Smooth muscle cell (in vitro differentiated cells): Measurements from ENCODE around the gene PPM1F. TPM values are rescaled to one million over a fixed set of nuclear protein-coding genes. Genes with fewer than 3 reads are reported as not detected.

Source experiments
- DNase-seq: peaks from one replicate; lab custom pipeline; 2025; ENCODE audit not compliant: unreplicated experiment; lab: John Stamatoyannopoulos, UW
- H2AFZ ChIP-seq: fragments of 200-600 bp; sonication (generic); 2 replicates; pipeline ENCODE4 v1.6.0; 2016; ENCODE audit warnings: antibody characterized with exemption, low read depth, mild to moderate bottlenecking
- H3F3A ChIP-seq: fragments of 200-600 bp; sonication (generic); 2 replicates; pipeline ENCODE4 v1.6.0; 2017; ENCODE audit warnings: antibody characterized with exemption, low read depth
- H3K27ac ChIP-seq: fragments of 200-600 bp; sonication (generic); 2 replicates; pipeline ENCODE4 v1.5.1; 2016; ENCODE audit warnings: low read depth, mild to moderate bottlenecking
- H3K27me3 ChIP-seq: fragments of 200-600 bp; sonication (generic); 2 replicates; pipeline ENCODE4 v1.6.1; 2016; ENCODE audit warnings: low read depth, mild to moderate bottlenecking
- H3K36me3 ChIP-seq: fragments of 200-600 bp; sonication (generic); 2 replicates; pipeline ENCODE4 v1.5.1; 2016; ENCODE audit warnings: low read depth
- H3K4me1 ChIP-seq: fragments of 200-600 bp; sonication (generic); 2 replicates; pipeline ENCODE4 v1.5.1; 2016; ENCODE audit warnings: low read depth
- H3K4me2 ChIP-seq: fragments of 200-600 bp; sonication (generic); 2 replicates; pipeline ENCODE4 v1.6.0; 2016; ENCODE audit warnings: mild to moderate bottlenecking
- H3K4me3 ChIP-seq: fragments of 200-600 bp; sonication (generic); 2 replicates; pipeline ENCODE4 v1.5.1; 2016; ENCODE audit warnings: mild to moderate bottlenecking
- H3K79me2 ChIP-seq: fragments of 200-600 bp; sonication (generic); 2 replicates; pipeline ENCODE4 v1.6.0; 2016; ENCODE audit warnings: low read depth, mild to moderate bottlenecking
- H3K9ac ChIP-seq: fragments of 200-600 bp; sonication (generic); 2 replicates; pipeline ENCODE4 v1.6.0; 2016; ENCODE audit warnings: low read depth
- H3K9me3 ChIP-seq: fragments of 200-600 bp; sonication (generic); replicated peaks from 2 replicates; pipeline ENCODE4 v1.5.1; 2016; ENCODE audit warnings: low read depth
- H4K20me1 ChIP-seq: fragments of 200-600 bp; sonication (generic); 2 replicates; pipeline ENCODE4 v1.6.0; 2016; ENCODE audit warnings: low read depth
- CTCF ChIP-seq: fragments of 200-600 bp; sonication (generic); IDR thresholded peaks from 2 replicates; pipeline ENCODE4 v1.5.1; 2017; ENCODE audit warnings: borderline replicate concordance, mild to moderate bottlenecking, antibody characterized with exemption; ENCODE audit not compliant: insufficient read depth, poor library complexity, severe bottlenecking
- WGBS: methylation state at CpG from one replicate; pipeline ENCODE4 v1.1.7; 2016; ENCODE audit warnings: low lambda C conversion rate; 5-methylcytosine and 5-hydroxymethylcytosine counted together
- polyA plus RNA-seq: library from polyadenylated mRNA; unstranded; fragments of >200 nt; fragmentation: Nextera tagmentation; extraction: Ambion mirVana; gene quantifications from 2 replicates; pipeline ENCODE4 v1.2.1, GENCODE V29; 2016
- total RNA-seq: library from RNA; depleted of rRNA; stranded (reverse); fragments of >200 nt; gene quantifications from 2 replicates; pipeline ENCODE4 v1.2.3, GENCODE V29; 2014

PPM1F gene
- total and polyA plus RNA-seq, 2 experiments from 2014 or later: 11.8 to 15.2 TPM

DNA sequence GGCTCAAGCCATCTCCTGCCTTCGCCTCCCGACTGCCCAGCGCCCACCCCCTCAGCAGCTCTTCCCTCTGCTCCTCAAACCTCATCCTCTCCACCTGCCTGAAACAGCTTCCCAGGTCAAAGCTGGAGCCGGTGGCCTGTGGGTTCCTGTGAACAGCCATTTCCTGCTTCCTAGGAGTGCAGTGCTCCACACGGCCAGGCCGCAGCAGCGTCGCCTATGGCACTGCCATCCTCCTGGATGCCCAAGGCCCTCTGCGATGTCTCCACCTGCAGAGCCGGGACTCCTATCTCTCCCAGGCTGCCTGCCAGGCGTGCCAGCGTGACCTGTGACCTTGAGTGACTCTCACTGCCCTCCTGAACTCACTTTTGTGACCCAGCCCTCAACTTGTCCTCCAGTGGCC, 24.6 kb downstream of the PPM1F start:
- Histone ChIP-seq H3K9me3 (no peaks in the 10 kb centered on the region), H3K36me3 (no peaks in the 10 kb centered on the region), H2AFZ (no peak overlapping the region), H3K9ac (no peak overlapping the region), H3K79me2 (no peaks in the 10 kb centered on the region), H3K27me3 (no peaks in the 10 kb centered on the region), H3F3A (no peaks in the 10 kb centered on the region), H3K4me3 (no peak overlapping the region), H4K20me1 (no peaks in the 10 kb centered on the region), H3K27ac (no peak overlapping the region), H3K4me1 (no peaks in the 10 kb centered on the region), H3K4me2 (no peak overlapping the region)
- 92% methylated on average over 12 of the region's 12 CpGs for WGBS
- DNase-seq: no peak
- TF ChIP-seq CTCF: no peak

- Histone ChIP-seq H3F3A (no peaks in the 10 kb centered on the region), H3K9ac (no peak overlapping the region), H3K9me3 (no peaks in the 10 kb centered on the region), H3K79me2 (no peaks in the 10 kb centered on the region), H3K4me1 (no peaks in the 10 kb centered on the region), H4K20me1 (no peaks in the 10 kb centered on the region), H3K36me3 (no peaks in the 10 kb centered on the region), H2AFZ (no peak overlapping the region), H3K4me3 (no peak overlapping the region), H3K27me3 (no peaks in the 10 kb centered on the region), H3K27ac (no peak overlapping the region), H3K4me2 (no peak overlapping the region)
- WGBS: 89% methylated on average over 16 of the region's 16 CpGs
- no peak for TF ChIP-seq CTCF
- no peak for DNase-seq
Observed at GRCh38 chr22:21927174-21927823, 25.3 kb downstream of the PPM1F start.

- DNase-seq: no peak
- H3K4me2 ChIP-seq: no peak overlapping the region
- H3K79me2 ChIP-seq: no peaks in the 10 kb centered on the region
- H3K27me3 ChIP-seq: no peaks in the 10 kb centered on the region
- H3K4me3 ChIP-seq: no peak overlapping the region
- H3K27ac ChIP-seq: no peak overlapping the region
- no peaks in the 10 kb centered on the region for H3F3A ChIP-seq
- no peaks in the 10 kb centered on the region for H3K36me3 ChIP-seq
- H4K20me1 ChIP-seq: no peaks in the 10 kb centered on the region
- TF ChIP-seq CTCF: no peak
- no peaks in the 10 kb centered on the region for H3K4me1 ChIP-seq
- H3K9me3 ChIP-seq: no peaks in the 10 kb centered on the region
- H2AFZ ChIP-seq: no peak overlapping the region
- no peak overlapping the region for H3K9ac ChIP-seq
- WGBS: 96% methylated on average over 4 of the region's 4 CpGs
Observed at GRCh38 chr22:21926728-21927127, 25.9 kb downstream of the PPM1F start.

GRCh38 chr22:21923163-21923561, 29.5 kb downstream of the PPM1F start:
- Histone ChIP-seq H3K27me3 (no peaks in the 10 kb centered on the region), H3K4me1 (peaks cover 14% of the 10 kb centered on the region), H3K4me2 (no peak overlapping the region), H3F3A (no peaks in the 10 kb centered on the region), H4K20me1 (no peaks in the 10 kb centered on the region), H3K36me3 (no peaks in the 10 kb centered on the region), H3K4me3 (no peak overlapping the region), H2AFZ (no peak overlapping the region), H3K79me2 (no peaks in the 10 kb centered on the region), H3K27ac (no peak overlapping the region), H3K9me3 (no peaks in the 10 kb centered on the region), H3K9ac (no peak overlapping the region)
- DNase-seq: no peak
- WGBS: 96% methylated on average over 20 of the region's 21 CpGs
- TF ChIP-seq CTCF: no peak
